Effector memory CD4-positive, alpha-beta T cell (primary cell): ENCODE measurements around the gene ROPN1.
"Not testable (repeated sequence)": the region's sequence is repeated elsewhere in the genome, so short reads cannot be mapped to it uniquely, and the experiment has no call there.

Experiments used
- DNase-seq, 3 donors: peaks; one replicate each; pipeline ENCODE4 v3.0.0-alpha.2; 2020
- H3K27ac ChIP-seq: 2 replicates; pipeline ENCODE4 v1.7.0; 2013; ENCODE audit warnings: mild to moderate bottlenecking, low read length, moderate library complexity; ENCODE audit not compliant: insufficient read depth, poor library complexity, severe bottlenecking
- H3K27me3 ChIP-seq: replicated peaks from 2 replicates; pipeline ENCODE4 v1.7.0; 2013; ENCODE audit warnings: mild to moderate bottlenecking, low read length; ENCODE audit not compliant: insufficient read depth, control insufficient read depth, poor library complexity, severe bottlenecking
- H3K36me3 ChIP-seq: 2 replicates; pipeline ENCODE4 v1.7.0; 2013; ENCODE audit warnings: mild to moderate bottlenecking, low read length, moderate library complexity; ENCODE audit not compliant: control insufficient read depth, insufficient read depth
- H3K4me1 ChIP-seq: 2 replicates; pipeline ENCODE4 v1.7.0; 2013; ENCODE audit warnings: low read length, mild to moderate bottlenecking; ENCODE audit not compliant: control insufficient read depth, insufficient read depth, poor library complexity, severe bottlenecking
- H3K4me3 ChIP-seq: 2 replicates; pipeline ENCODE4 v1.7.0; 2013; ENCODE audit warnings: low read length, low read depth, mild to moderate bottlenecking; ENCODE audit not compliant: insufficient read depth, poor library complexity, severe bottlenecking
- H3K9me3 ChIP-seq: 2 replicates; pipeline ENCODE4 v1.7.0; 2013; ENCODE audit warnings: mild to moderate bottlenecking, low read length, moderate library complexity; ENCODE audit not compliant: control insufficient read depth

ROPN1 gene

GRCh38 chr3:124001366-124001765 lies 9.4 kb upstream of the ROPN1 start:
- H3K27ac ChIP-seq, H3K27me3 ChIP-seq, DNase-seq, H3K36me3 ChIP-seq, H3K9me3 ChIP-seq, H3K4me3 ChIP-seq, H3K4me1 ChIP-seq: not testable (repeated sequence)

GRCh38 chr3:123997543-123997942 lies 5.6 kb upstream of the ROPN1 start:
- Histone ChIP-seq H3K36me3 (no peaks in the 10 kb centered on the region), H3K4me1 (no peaks in the 10 kb centered on the region), H3K27ac (no peak overlapping the region), H3K27me3 (no peaks in the 10 kb centered on the region), H3K9me3 (no peaks in the 10 kb centered on the region), H3K4me3 (no peak overlapping the region)
- no peak for DNase-seq

- H3K9me3 ChIP-seq: no peaks in the 10 kb centered on the region
- H3K27ac ChIP-seq: no peak overlapping the region
- H3K4me3 ChIP-seq: no peak overlapping the region
- no peaks in the 10 kb centered on the region for H3K27me3 ChIP-seq
- H3K36me3 ChIP-seq: no peaks in the 10 kb centered on the region
- H3K4me1 ChIP-seq: no peaks in the 10 kb centered on the region
- DNase-seq: no peak
These were observed 1.9 kb upstream of the ROPN1 start for GRCh38 chr3:123993818-123994217.

- H3K4me3 ChIP-seq: no peak overlapping the region
- DNase-seq: no peak
- no peaks in the 10 kb centered on the region for H3K36me3 ChIP-seq
- H3K27me3 ChIP-seq: peaks cover 2% of the 10 kb centered on the region
- no peaks in the 10 kb centered on the region for H3K9me3 ChIP-seq
- H3K4me1 ChIP-seq: no peaks in the 10 kb centered on the region
- no peak overlapping the region for H3K27ac ChIP-seq
These were observed 5.5 kb downstream of the ROPN1 start for GRCh38 chr3:123986427-123986826.

GRCh38 chr3:123984957-123985356 lies 7.0 kb downstream of the ROPN1 start:
- Histone ChIP-seq H3K27me3 (peaks cover 8% of the 10 kb centered on the region), H3K27ac (no peak overlapping the region), H3K4me3 (no peak overlapping the region), H3K9me3 (no peaks in the 10 kb centered on the region), H3K4me1 (peaks cover 4% of the 10 kb centered on the region), H3K36me3 (no peaks in the 10 kb centered on the region)
- no peak for DNase-seq

GRCh38 chr3:123984350-123984749 lies 7.6 kb downstream of the ROPN1 start:
- DNase-seq: no peak
- no peak overlapping the region for H3K27ac ChIP-seq
- no peaks in the 10 kb centered on the region for H3K9me3 ChIP-seq
- no peak overlapping the region for H3K4me3 ChIP-seq
- peaks cover 4% of the 10 kb centered on the region for H3K4me1 ChIP-seq
- H3K36me3 ChIP-seq: no peaks in the 10 kb centered on the region
- H3K27me3 ChIP-seq: peaks cover 9% of the 10 kb centered on the region

- H3K4me1 ChIP-seq, H3K27ac ChIP-seq, H3K9me3 ChIP-seq, DNase-seq, H3K4me3 ChIP-seq, H3K27me3 ChIP-seq, H3K36me3 ChIP-seq: not testable (repeated sequence)
These were observed 10.6 kb downstream of the ROPN1 start for GRCh38 chr3:123981317-123981716.

- H3K9me3 ChIP-seq: no peaks in the 10 kb centered on the region
- no peaks in the 10 kb centered on the region for H3K36me3 ChIP-seq
- no peak for DNase-seq
- H3K27ac ChIP-seq: no peak overlapping the region
- peaks cover 4% of the 10 kb centered on the region for H3K4me1 ChIP-seq
- peaks cover 9% of the 10 kb centered on the region for H3K27me3 ChIP-seq
- H3K4me3 ChIP-seq: no peak overlapping the region
These were observed 11.4 kb downstream of the ROPN1 start for GRCh38 chr3:123980539-123980938.

- H3K36me3 ChIP-seq, H3K9me3 ChIP-seq, H3K27ac ChIP-seq, H3K4me3 ChIP-seq, H3K4me1 ChIP-seq, H3K27me3 ChIP-seq: not testable (repeated sequence)
- peak in 1 of 3 donors; percentile 11 for DNase-seq
These were observed 12.1 kb downstream of the ROPN1 start for GRCh38 chr3:123979525-123980501.

- H3K4me3 ChIP-seq, DNase-seq, H3K9me3 ChIP-seq: not testable (repeated sequence)
These were observed 15.0 kb downstream of the ROPN1 start for GRCh38 chr3:123976904-123977303.

More at GRCh38 chr3:123976904-123977303, 15.0 kb downstream of the ROPN1 start:
- not testable (repeated sequence) for H3K27me3 ChIP-seq, H3K36me3 ChIP-seq, H3K27ac ChIP-seq, H3K4me1 ChIP-seq
